Tibial artery (tissue), 4 donors: ENCODE results near the gene ARAP1.

Experiments
- DNase-seq, 2 donors: peaks; one replicate each; pipeline ENCODE4 v3.0.0-alpha.2; 2019
- H3K27ac ChIP-seq, 2 donors: fragments of 200-600 bp; sonication (generic) in 1 of 2; 1 replicate in 1 of 2; 2 replicates in 1 of 2; pipeline ENCODE4 v1.5.1; 2018 to 2019; ENCODE audit warnings: mild to moderate bottlenecking in 1 of 2
- H3K27me3 ChIP-seq, 2 donors: fragments of 200-600 bp; sonication (generic) in 1 of 2; one replicate each; pipeline versions ENCODE4 v1.5.1 to v1.6.0; 2016 to 2019
- H3K36me3 ChIP-seq, 3 donors: fragments of 200-600 bp; sonication (generic) in 2 of 3; one replicate each; pipeline ENCODE4 v1.5.1; 2016 to 2019; ENCODE audit warnings: mild to moderate bottlenecking in 2 of 3
- H3K4me1 ChIP-seq, 4 donors: fragments of 200-600 bp; sonication (generic) in 2 of 4; 1 replicate in 3 of 4; 2 replicates in 1 of 4; pipeline ENCODE4 v1.5.1; 2016 to 2019
- H3K4me3 ChIP-seq, 2 donors: fragments of 200-600 bp; sonication (generic) in 1 of 2; 1 replicate in 1 of 2; 2 replicates in 1 of 2; pipeline ENCODE4 v1.5.1; 2018 to 2019; ENCODE audit warnings: mild to moderate bottlenecking in 2 of 2
- H3K9me3 ChIP-seq, 3 donors: fragments of 200-600 bp; sonication (generic) in 1 of 3; one replicate each; pipeline ENCODE4 v1.5.1; 2016 to 2019
- intact Hi-C: fragments of 100-400 bp; cut with DNase I; formaldehyde crosslinking; loops from one replicate; pipeline ENCODE4 v1.15.0; 2023; ENCODE audit warnings: low total_unique reads
- TF ChIP-seq, protein P1 (sequence below), 2 experiments: fragments of 200-600 bp in 1 of 2; fragments of 450-650 bp in 1 of 2; IDR thresholded peaks; one replicate each; pipeline ENCODE4 v1.5.1; 2017 to 2019; ENCODE audit warnings: antibody characterized with exemption in 2 of 2, mild to moderate bottlenecking in 1 of 2, moderate library complexity in 1 of 2

The ARAP1 gene

DNA sequence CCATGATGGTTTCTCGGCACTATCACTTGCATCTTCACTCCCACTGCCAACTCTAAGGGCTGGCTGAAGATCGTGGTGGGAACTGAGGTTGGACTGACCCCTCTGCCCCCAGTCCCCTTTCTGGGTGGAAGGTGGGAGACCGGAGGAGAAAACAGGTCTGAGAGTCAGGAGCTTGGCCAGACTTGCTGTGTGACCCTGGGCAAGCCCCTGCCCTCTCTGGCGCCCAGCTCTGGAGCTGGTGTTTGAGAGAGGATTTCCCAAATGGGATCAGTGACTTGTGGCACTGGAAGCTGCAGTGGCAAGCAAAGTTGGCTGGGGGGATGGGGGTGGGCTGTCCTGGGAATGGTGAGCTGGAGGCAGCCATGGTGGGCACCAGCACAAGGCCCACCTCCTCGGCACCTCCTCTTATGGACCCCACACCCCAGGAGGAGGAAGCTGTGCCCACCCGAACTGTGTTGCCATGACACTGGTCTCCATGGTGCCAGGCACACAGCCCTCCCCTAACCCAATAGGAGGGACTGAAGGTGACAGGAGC, 71.5 kb downstream of the ARAP1 start:
- Histone ChIP-seq H3K4me1 (peaks cover 0 to 10% (median 0%) of the 10 kb centered on the region in 4 donors), H3K9me3 (no peaks in the 10 kb centered on the region), H3K27me3 (peaks cover 0 to 52% of the 10 kb centered on the region in 2 donors), H3K36me3 (peaks cover 0 to 12% (median 8%) of the 10 kb centered on the region in 3 donors), H3K27ac (no peak overlapping the region), H3K4me3 (no peak overlapping the region)
- no peak for DNase-seq
- TF ChIP-seq, protein P1, sequence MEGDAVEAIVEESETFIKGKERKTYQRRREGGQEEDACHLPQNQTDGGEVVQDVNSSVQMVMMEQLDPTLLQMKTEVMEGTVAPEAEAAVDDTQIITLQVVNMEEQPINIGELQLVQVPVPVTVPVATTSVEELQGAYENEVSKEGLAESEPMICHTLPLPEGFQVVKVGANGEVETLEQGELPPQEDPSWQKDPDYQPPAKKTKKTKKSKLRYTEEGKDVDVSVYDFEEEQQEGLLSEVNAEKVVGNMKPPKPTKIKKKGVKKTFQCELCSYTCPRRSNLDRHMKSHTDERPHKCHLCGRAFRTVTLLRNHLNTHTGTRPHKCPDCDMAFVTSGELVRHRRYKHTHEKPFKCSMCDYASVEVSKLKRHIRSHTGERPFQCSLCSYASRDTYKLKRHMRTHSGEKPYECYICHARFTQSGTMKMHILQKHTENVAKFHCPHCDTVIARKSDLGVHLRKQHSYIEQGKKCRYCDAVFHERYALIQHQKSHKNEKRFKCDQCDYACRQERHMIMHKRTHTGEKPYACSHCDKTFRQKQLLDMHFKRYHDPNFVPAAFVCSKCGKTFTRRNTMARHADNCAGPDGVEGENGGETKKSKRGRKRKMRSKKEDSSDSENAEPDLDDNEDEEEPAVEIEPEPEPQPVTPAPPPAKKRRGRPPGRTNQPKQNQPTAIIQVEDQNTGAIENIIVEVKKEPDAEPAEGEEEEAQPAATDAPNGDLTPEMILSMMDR (IDR thresholded peaks at IDR 0.05): no peak
- intact Hi-C loops: loop anchor here (5.0 kb wide), 1 partner anchor 208 kb away; no protein-coding TSS in a partner anchor

DNA sequence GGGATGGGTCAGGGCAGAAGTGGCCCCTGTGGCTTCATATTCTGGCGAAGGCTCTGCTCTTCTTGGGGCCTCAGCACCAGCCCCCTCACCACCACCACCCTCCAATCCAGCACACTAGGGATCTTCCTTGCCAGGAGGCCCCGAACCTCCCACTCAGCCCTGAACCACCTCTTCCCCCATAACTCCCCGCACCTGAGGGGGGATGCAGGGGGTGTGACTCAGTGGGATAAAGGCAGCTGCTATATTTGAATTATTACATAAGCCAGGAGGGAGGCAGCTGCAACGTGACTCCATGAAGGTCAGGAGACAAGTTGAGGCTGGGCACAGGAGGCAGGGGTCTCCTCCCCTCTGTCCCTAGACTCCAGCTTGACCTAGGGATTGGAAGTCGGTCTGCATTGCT, 72.3 kb downstream of the ARAP1 start:
- peaks cover 0 to 60% of the 10 kb centered on the region in 2 donors for H3K27me3 ChIP-seq
- TF ChIP-seq, protein P1 (IDR thresholded peaks at IDR 0.05): no peak
- peaks cover 0 to 10% (median 0%) of the 10 kb centered on the region in 4 donors for H3K4me1 ChIP-seq
- no peak overlapping the region for H3K4me3 ChIP-seq
- H3K9me3 ChIP-seq: no peaks in the 10 kb centered on the region
- peaks cover 0 to 4% (median 0%) of the 10 kb centered on the region in 3 donors for H3K36me3 ChIP-seq
- H3K27ac ChIP-seq: no peak overlapping the region
- intact Hi-C loops: loop anchor here (5.0 kb wide), 1 partner anchor 208 kb away; no protein-coding TSS in a partner anchor
- DNase-seq: no peak

DNA sequence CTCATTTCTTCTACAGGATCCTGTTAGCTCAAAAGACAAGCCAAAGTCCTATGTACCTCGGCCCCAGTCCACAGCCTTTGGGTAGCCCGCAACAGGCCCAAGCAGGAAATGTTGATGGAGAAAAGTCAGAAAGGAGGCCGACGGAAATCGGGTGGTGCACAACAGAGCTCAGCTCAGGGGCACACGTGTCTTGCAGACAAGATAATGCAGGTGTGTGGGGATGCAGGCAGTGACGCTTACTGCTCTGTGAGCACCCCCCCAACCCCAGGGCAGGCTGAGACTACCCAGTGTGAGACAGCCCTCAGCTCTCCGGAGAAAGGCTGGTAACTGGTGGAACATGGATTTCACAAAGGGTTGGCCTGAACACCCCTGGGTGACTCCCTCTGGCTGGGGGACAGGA, 73.7 kb downstream of the ARAP1 start:
- intact Hi-C loops: no loop called here
- H3K9me3 ChIP-seq: no peaks in the 10 kb centered on the region
- TF ChIP-seq, protein P1 (IDR thresholded peaks at IDR 0.05): no peak
- no peak overlapping the region for H3K4me3 ChIP-seq
- H3K4me1 ChIP-seq: peaks cover 0 to 3% (median 0%) of the 10 kb centered on the region in 4 donors
- no peaks in the 10 kb centered on the region for H3K36me3 ChIP-seq
- H3K27ac ChIP-seq: no peak overlapping the region
- no peak for DNase-seq
- H3K27me3 ChIP-seq: peaks cover 0 to 73% of the 10 kb centered on the region in 2 donors

DNA sequence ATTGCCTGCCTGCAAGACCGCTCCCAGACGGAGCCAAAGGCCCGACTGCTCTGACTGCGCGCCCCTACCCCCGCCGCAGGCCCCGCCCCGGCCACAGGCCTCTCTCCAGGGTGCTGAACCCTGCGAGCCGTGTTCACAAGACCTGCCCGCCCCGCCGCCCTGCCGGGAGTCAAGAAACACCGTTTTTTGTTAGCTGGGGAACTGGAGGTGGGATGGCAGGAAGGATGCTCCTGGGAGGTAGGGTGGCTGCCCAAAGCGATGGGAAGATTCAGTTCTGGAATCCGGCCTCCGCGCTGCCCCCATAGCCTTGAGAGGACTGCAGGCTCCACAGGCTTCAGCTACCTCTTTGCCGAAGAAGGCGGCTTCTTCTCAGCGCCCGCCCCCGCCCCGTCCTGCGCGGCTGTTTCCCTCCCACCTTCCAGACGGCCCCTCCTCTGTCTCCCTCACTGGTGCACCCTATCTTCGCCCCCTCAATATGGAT, 75.3 kb downstream of the ARAP1 start:
- Histone ChIP-seq H3K4me1 (peaks cover 0 to 3% (median 0%) of the 10 kb centered on the region in 4 donors), H3K4me3 (no peak overlapping the region), H3K27ac (no peak overlapping the region), H3K9me3 (no peaks in the 10 kb centered on the region), H3K27me3 (peaks cover 0 to 89% of the 10 kb centered on the region in 2 donors), H3K36me3 (no peaks in the 10 kb centered on the region)
- intact Hi-C loops: no loop called here
- peak in 1 of 2 donors; percentile 58 for DNase-seq
- TF ChIP-seq, protein P1 (IDR thresholded peaks at IDR 0.05): no peak

DNA sequence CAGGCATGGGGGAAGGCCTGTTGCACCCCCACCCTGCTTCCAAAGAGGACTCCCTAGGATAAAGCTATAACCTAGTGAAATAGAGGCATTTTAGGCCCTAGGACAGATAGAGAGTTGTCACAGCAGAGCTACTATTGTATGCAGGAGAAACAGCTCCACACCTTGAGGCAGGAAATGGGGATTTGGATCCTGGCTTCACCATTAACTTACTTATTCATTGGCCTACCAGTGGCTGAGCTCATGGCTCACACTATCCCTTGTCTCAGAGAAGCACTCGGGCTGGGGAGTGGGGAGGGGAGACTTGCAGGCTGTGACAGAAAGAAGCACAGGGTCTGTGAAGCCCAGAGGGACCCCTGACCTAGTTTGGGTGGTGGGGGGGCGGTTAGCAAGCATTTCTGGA, 77.0 kb downstream of the ARAP1 start:
- Histone ChIP-seq H3K27ac (no peak overlapping the region), H3K36me3 (no peaks in the 10 kb centered on the region), H3K4me1 (peaks cover 0 to 3% (median 0%) of the 10 kb centered on the region in 4 donors), H3K27me3 (peaks cover 0 to 98% of the 10 kb centered on the region in 2 donors), H3K4me3 (no peak overlapping the region), H3K9me3 (no peaks in the 10 kb centered on the region)
- no peak for DNase-seq
- intact Hi-C loops: no loop called here
- TF ChIP-seq, protein P1 (IDR thresholded peaks at IDR 0.05): no peak
